ENCODE data around the gene TPM1.

TPM1 gene

GRCh38 chr15:63018639-63019038 is 23.9 kb upstream of the TPM1 start:
- DNase-seq, result no peak

DNA sequence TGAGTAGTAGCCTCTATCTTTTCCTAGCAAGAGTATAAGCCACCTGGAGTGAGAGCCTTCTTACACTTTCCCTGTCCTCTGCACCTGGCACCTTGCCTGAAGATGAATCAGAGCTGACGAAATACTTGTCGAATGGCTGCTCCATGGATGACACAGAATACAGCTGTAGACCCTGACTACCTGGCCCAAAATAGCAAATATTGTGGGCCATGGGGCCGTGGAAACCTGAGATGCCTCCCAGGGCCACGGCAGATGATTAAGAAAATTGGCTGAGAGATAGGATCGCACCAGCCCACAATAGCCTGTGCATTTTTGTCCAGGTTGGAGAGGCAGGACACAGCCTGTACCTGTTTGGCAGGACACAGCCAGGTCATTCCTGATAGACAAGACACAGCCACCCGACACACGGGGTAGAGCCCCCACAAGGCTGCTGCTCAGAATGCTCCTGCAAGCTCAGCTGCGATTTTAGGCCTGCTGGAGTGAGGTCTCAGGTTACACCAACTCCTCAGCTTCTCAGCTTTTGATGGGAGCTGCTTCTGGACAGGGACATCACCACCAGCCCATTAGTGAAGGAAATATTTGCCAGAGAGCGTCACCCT is 22.9 kb upstream of the TPM1 start:
- no peak for DNase-seq

- DNase-seq, result no peak
Measured at GRCh38 chr15:63020128-63020527, 22.4 kb upstream of the TPM1 start.

GRCh38 chr15:63020759-63021430 is 21.7 kb upstream of the TPM1 start:
- no peak for DNase-seq

DNA sequence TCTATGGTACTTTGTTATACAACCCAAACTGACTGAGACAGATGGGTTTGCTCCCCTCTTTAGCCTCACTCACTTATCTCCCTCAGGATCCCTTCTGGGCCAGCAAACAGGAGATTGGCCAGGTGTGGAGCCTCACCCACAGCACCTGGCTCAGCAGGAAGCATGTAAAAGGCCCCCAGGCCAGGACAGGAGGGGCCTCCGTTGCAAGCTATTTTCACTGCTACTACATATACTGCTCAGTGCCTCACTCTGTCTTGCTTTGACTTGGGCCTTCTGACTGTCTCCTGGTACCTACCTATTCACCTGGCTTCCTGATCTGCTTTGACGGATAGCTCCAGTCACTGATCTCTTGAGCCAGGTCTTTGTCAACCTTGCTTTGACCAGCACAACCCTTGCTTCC is 20.4 kb upstream of the TPM1 start:
- no peak for DNase-seq

- no peak for DNase-seq
Measured at GRCh38 chr15:63022663-63023062, 19.9 kb upstream of the TPM1 start.

- DNase-seq, result no peak
Measured at GRCh38 chr15:63023351-63023945, 19.1 kb upstream of the TPM1 start.

DNA sequence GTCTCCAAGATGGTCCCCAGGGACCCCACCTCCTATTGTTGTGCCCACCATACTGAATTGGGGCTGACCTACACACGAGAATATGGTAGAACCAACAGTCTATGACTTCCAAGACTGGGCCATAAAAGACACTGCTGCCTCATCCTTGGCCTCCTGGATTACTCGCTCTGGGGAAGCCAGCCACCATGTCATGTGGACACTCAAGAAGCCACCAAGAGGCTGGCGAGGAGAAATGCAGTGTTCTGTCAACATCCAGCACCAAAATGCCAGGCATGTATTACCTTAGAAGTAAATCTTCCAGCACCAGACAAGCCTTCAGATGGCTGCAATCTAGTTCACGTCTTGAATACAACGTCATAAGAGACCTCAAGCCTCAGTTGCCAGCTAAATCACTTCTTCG is 17.1 kb upstream of the TPM1 start:
- no peak for DNase-seq

DNA sequence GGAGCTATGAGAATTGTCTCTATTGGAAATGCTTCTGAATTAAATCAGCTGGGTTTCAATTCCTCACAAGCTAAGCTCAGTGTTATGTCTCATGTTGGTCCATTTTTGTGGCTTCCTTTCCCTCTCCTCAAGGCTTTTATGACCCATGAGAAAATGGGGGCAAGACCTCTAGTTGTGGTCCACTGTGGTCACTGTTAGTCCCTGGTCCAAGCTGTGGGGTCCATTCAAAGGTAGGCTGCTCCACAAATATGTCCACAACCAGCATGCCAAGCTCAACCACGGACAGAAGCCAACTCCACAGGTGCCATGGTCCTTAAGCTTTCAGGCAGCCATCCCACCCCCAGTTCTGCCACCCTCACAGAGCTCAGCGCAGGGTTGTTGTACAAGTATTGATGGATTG is 14.9 kb upstream of the TPM1 start:
- DNase-seq, result no peak

DNA sequence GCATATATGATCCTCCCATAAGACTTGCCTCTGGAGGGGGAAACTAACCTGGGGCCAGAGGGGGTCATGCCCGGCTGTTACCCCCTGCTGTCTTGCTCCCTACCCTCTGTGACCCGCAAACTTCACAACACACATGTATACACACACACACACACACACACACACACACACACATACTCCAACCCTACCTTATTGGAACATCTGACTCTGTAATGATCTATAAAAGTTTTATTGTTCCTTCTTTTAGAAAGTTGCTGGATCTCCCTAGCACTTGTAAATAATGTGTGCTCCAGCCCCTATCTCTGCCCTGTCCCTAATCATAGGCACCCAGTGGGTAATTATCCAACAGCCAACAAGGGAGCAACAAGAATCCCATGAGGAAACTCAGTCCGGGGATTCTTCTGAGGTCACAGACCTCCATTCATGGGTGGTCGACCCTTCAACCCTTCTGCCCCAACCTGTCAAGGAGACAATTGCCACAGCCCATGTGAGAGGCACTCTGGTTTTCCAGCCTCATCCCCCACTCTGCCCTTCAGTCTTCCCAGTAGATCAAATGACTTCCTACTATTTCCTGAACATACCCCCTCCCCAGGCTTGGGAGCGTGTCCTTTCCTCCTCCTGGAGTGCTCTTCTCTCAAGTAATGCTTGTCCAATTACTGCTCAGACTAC is 14.0 kb upstream of the TPM1 start:
- no peak for DNase-seq

- no peak for DNase-seq
Measured at GRCh38 chr15:63029676-63030075, 12.9 kb upstream of the TPM1 start.

DNA sequence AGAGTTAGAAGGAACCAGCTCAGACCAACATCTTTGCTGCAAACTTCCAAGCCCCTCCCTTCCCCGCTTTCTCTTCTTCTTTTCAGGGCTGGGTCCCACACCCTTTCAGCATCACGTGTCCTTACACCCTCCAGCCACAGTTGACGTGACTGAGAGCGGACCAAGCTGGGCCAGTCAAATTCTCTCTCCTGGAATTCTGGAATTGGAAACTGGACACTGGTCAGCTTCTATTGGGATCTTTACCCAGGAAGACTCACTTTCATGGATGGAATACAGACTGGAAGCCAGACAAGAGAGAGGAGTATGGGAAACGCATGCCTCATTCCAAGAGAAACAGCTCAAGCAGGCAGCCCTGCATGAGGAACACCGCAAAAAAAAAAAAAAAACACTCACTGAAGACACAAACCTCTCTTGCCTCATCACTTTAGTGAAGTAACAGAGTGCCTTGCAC is 12.4 kb upstream of the TPM1 start:
- DNase-seq, result no peak

- no peak for DNase-seq
Measured at GRCh38 chr15:63034578-63034977, 8.0 kb upstream of the TPM1 start.

DNA sequence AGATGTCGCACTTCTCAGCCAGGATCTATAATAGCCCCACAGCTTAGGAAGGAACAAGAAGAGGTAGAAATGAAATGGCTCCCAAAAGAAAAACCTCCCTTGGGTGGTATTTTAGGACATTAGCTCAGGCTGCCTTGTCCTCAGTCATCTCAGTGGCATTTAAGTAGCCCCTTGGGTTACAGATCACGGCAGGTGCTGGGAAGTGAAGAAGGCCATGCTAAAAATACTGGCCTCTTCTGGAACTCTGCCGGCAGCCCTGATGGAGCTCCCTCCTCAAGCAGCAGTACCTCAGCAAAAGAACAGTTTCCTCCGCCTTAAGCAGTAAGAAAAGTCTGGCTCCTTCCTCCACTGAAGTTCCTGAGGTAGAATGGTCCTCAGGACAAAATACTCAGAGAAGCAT is 7.3 kb upstream of the TPM1 start:
- no peak for DNase-seq

- DNase-seq, result no peak
Measured at GRCh38 chr15:63035977-63036376, 6.6 kb upstream of the TPM1 start.

- DNase-seq, result no peak
Measured at GRCh38 chr15:63037976-63038720, 4.4 kb upstream of the TPM1 start.

GRCh38 chr15:63038926-63039673 is 3.4 kb upstream of the TPM1 start:
- no peak for DNase-seq

DNA sequence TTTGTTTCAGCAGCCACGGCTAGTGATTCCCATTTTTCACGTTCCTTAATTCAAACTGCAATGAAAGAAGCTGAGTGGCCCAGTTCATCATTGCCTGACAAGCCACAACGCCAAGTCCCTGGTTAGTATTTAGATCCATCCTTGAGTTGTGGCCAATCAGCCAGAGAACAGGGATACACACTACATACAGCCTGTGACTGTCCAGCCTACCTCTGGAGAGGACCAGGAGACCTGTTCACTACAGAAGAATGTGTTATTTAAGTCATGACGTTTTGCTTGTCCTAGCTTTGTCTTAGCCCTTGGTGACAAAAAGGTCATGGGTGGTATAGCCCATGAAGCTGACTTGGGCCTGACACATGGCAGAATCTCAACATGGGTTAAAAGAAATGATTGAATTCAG is 2.7 kb upstream of the TPM1 start:
- no peak for DNase-seq

DNA sequence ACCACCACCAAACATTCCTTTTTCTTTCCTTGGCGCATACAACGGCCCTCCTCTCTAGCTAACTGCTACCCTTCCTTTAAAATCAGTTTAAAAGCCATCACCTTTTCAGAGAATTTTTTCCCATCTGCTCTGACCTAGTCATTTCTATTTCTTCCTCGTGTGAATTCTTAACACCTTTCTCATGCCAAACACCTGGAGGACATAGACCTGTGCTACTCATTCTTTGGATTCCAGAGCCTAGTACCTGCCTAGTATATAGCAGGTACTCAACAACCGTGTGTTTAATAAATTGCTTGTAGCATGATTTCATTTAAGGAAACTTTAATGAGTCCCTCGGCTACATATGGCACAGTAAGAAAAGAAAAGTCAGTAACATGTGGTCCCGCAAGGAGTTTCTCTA is 2.0 kb upstream of the TPM1 start:
- no peak for DNase-seq

- DNase-seq, result no peak
Measured at GRCh38 chr15:63040954-63041353, 1.6 kb upstream of the TPM1 start.

DNA sequence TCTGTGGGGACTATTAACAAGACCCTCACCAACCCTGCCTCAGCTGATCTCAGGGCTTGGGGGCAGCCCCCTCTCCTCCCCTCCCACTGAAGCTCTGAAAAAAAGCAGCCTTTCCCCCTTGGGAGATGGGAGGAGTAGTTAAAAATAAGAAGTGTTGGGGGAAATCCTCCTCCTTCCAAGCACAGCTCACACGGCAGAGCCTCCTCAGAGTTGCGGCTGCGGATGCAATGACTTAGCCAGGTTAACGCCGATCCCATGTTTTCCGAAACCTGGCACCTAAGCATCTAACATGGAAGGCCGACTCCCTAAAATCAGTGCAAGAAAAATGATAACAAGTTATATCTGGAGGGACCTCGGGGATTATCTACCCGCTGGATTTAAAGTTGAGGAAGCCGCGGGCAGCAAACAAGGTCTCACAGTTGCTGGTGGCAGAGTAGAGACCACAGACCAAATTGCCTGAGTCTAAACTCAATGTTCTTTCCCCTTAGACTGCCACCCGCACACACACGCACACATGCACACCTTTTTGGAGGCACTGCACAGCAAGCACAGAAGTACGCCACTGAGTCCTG is 1.1 kb upstream of the TPM1 start:
- DNase-seq, result no peak

- DNase-seq, result no peak
Measured at GRCh38 chr15:63042877-63043334, 359 bp downstream of the TPM1 start.
